Stimulated activated CD8-positive, alpha-beta memory T cell treated with anti-CD3 and anti-CD28 coated beads, Interleukin-12 subunit alpha, Interleukin-12 subunit beta, amount 100 ng/mL, for 4 hours (primary cell): Measurements from ENCODE around the gene TRMU.

Experiments
- DNase-seq: peaks from one replicate; pipeline ENCODE4 v3.0.0-alpha.2; 2020; ENCODE audit warnings: low read depth

TRMU gene

DNA sequence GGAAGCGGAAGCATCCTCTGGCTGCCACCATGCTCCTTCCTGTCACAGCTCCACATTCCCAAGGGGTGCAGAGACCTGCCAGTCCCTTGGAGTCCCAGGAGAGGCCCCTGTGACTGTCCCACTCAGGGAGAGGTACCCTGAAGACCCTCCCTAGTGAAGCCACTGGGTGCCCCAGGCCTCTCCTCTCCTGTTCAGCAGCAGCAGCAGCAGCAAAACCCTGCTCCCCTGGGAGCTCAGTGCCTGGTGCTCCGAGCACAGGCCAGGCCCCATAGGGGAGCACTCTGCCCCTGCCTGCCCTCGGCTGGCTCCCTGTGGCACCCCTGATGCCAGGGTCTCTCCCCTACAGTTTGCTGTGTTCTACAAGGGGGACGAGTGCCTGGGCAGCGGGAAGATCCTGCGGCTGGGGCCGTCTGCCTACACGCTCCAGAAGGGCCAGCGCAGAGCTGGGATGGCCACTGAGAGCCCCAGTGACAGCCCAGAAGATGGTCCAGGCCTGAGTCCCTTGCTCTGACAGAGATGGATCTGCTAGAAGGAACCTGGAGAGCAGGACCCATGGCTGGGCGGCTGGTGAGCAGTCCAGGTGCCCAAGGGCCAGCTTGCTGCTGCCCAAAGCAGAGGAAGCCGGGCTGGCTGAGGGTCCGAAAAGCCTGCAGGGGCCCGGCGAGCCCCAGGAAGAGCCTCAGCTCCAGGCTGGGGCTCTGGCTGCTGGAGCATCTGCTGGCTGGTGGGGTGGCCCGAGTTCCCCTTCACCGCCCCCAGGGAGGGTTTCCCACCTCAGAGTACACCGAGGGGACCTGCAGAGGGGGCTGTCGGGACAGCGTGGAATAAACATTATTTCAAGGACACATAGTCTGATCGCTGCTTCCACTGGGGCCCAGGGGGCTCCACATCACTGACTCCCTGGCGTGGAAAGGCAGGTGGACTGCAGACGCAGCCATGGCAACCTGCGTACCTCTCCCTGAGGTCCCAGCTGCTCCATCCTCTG, 21.3 kb downstream of the TRMU start:
- DNase-seq, result no peak

- DNase-seq, result no peak
Observed at GRCh38 chr22:46357711-46358520, 22.4 kb downstream of the TRMU start.

GRCh38 chr22:46358766-46359165, 23.3 kb downstream of the TRMU start:
- no peak for DNase-seq

DNA sequence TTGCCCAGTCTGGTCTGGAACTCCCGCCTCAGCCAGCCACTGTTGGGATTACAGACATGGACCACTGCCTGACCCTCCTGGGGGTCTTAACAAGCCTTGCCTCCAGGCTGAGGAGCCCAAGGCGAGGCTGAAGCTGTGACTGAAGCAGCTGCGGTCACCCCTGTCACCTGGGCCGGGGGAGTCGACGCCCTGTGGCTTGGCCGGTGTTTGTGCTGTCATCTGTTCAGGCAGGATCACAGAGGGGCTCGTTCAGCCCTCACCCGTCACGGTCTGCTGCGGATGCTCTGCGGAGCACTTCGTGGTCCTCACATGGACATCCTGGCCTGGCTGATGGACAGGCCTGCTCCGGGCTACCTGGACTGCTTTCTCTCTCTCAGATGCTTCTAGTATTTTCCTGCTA, 23.8 kb downstream of the TRMU start:
- no peak for DNase-seq

GRCh38 chr22:46360097-46360496, 24.6 kb downstream of the TRMU start:
- no peak for DNase-seq

DNA sequence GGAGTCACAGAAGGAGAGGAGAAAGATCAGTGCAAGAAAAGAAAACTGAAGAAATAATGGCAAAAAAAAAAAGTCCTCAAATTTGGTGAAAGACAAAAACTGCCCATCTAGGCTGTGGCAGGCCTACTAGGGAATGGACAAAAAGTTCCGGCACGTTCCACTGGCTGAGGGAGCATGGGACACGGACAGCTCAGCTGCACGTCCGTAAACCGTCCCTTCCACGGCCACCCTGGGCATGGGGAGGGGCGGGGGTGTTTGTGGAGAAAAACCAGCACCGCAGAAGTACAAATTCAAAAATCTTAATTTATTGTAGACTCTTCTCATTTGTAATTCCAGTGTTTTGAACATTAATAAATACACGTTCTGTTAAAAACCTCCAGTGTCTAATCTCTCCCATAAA, 25.4 kb downstream of the TRMU start:
- DNase-seq, result no peak

DNA sequence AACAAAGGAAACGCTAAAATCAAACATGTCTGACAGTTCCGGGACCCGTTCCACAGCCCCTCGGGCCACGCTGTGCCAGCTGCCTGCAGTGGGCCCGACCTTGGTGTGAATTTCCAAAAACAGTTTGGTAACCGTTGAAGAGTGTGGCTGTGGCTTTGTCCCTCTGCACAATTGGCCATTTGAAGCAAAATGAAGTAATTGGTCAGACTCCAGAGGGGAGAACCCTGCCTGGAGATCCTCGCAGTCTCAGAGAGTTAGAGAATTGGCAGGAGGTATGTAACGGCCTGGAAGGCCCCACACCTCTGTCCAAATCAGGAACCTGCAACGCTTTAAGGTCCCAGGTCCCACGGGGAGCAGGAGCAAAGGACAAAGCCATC, 26.3 kb downstream of the TRMU start:
- no peak for DNase-seq

- no peak for DNase-seq
Observed at GRCh38 chr22:46362203-46362933, 26.9 kb downstream of the TRMU start.

- no peak for DNase-seq
Observed at GRCh38 chr22:46362934-46363515, 27.5 kb downstream of the TRMU start.

- no peak for DNase-seq
Observed at GRCh38 chr22:46363611-46364321, 28.3 kb downstream of the TRMU start.

DNA sequence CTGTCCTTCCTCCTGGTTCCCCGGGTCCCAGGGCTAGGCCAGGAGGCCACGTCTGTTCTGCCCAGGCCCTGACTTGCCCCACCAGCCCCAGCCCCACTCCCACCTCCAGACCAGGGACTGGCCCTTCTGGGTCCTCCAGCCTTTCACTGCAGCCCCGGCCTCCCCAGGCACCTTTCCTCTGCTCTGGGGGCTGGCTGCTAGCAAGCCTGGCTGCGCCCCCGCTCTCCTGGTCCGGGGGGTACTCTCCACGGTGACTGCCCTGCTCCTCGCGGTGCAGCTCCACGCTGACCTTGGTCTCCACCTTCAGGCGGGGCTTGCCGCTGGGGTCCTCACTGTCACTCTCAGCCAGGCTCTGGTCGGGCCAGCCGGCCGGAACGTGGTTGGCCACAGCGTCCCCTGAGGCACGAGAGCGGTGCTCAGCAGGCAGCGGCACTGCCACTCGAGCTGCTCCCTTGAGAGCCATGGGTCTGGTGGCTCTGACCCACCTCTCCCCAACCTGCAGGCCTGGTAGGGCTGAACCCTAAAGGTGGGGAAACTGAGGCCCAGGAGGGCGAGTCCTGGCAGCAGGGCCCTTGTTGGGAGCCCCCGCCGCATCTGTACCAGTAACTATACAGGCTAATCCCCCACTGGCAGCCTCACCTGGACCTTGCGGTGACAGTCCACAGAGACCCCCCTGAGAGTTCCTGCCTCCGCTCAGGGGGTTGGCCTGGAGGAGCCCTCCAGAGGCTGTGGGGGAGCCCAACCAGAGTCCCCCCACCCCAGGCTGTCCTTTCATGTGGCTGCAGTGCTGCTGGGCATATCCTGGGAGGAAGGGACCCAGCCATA, 29.0 kb downstream of the TRMU start:
- DNase-seq, result no peak

DNA sequence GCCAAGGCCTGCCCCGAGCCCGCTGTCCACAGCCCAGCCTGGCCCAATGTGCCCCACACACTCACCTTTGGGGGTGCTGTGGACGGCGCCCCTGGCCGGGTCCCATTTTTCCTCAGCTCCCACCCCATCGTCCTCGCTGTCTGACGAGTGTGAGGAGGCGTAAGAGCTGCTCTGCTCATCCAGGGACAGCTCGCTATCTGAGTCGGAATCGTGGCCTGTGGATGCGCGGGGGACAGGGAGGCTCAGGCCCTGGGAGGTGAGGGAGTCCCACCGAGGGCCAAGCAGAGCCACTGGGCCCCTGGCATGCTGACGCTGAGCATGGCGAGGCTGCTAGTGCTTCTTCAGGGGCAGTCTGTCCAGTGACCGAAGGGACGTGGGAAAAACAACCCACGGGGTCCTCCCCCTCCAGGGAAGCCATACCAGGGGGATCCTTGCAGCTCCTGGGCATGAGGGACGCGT, 29.7 kb downstream of the TRMU start:
- DNase-seq, result no peak

DNA sequence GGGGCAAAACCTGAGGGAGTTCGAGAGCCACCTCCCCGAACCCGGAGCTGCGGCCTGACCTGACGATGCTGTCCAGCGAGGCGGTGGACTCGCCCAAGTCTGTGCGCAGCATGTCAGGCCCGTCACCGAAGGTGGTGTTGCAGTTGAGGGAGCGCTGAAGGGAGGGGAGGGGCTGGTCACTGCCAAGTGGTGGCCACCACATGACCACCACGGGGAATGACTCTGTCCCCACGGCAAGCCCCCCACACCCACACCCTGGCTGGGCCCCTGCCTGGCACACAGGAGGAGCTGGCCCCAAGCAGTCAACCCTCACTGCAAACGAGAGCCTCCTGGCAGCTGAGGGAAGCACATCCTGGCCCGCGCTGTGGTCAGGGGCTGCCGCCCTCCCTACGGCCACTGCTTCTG, 30.8 kb downstream of the TRMU start:
- DNase-seq, result no peak

GRCh38 chr22:46366801-46367706, 31.5 kb downstream of the TRMU start:
- no peak for DNase-seq

GRCh38 chr22:46367707-46368191, 32.2 kb downstream of the TRMU start:
- DNase-seq, result peak; percentile 38

- no peak for DNase-seq
Observed at GRCh38 chr22:46368422-46368821, 32.9 kb downstream of the TRMU start.

- DNase-seq, result no peak
Observed at GRCh38 chr22:46368871-46369715, 33.6 kb downstream of the TRMU start.
